GM23338 (cell line): ENCODE measurements around the gene TMEM45A.

ENCODE experiments used
- CREB1 ChIP-seq: fragments of 250-450 bp; sonication (Bioruptor Pico); IDR thresholded peaks from 2 replicates; pipeline ENCODE4 v1.5.0; 2020; ENCODE audit warnings: low read depth, mild to moderate bottlenecking, moderate library complexity
- EZH2 ChIP-seq: fragments of 200-600 bp; sonication (generic); IDR thresholded peaks from one replicate; pipeline ENCODE4 v1.8.0; 2017; ENCODE audit warnings: antibody characterized with exemption, mild to moderate bottlenecking, low read depth; ENCODE audit not compliant: unreplicated experiment
- EZH2phosphoT487 ChIP-seq: fragments of 200-600 bp; sonication (generic); IDR thresholded peaks from one replicate; pipeline ENCODE4 v1.8.1; 2018; ENCODE audit warnings: antibody characterized with exemption; ENCODE audit not compliant: unreplicated experiment
- POLR2AphosphoS5 ChIP-seq: IDR thresholded peaks from 2 replicates; pipeline ENCODE4 v1.6.1; 2016; ENCODE audit warnings: antibody characterized with exemption, low read depth
- TF ChIP-seq, protein P1 (sequence below), 2 experiments: fragments of 200-600 bp in 1 of 2; sonication (generic) in 1 of 2; conservative IDR thresholded peaks; 2 replicates each; pipeline versions ENCODE4 v1.5.1 to v1.6.1; 2016 to 2017; ENCODE audit warnings: antibody characterized with exemption in 2 of 2, low read depth in 2 of 2, mild to moderate bottlenecking in 2 of 2, moderate library complexity in 1 of 2
- TF ChIP-seq, protein P2 (sequence below): IDR thresholded peaks from one replicate; pipeline ENCODE4 v1.6.1; 2018; ENCODE audit warnings: antibody characterized with exemption; ENCODE audit not compliant: unreplicated experiment

DNA sequence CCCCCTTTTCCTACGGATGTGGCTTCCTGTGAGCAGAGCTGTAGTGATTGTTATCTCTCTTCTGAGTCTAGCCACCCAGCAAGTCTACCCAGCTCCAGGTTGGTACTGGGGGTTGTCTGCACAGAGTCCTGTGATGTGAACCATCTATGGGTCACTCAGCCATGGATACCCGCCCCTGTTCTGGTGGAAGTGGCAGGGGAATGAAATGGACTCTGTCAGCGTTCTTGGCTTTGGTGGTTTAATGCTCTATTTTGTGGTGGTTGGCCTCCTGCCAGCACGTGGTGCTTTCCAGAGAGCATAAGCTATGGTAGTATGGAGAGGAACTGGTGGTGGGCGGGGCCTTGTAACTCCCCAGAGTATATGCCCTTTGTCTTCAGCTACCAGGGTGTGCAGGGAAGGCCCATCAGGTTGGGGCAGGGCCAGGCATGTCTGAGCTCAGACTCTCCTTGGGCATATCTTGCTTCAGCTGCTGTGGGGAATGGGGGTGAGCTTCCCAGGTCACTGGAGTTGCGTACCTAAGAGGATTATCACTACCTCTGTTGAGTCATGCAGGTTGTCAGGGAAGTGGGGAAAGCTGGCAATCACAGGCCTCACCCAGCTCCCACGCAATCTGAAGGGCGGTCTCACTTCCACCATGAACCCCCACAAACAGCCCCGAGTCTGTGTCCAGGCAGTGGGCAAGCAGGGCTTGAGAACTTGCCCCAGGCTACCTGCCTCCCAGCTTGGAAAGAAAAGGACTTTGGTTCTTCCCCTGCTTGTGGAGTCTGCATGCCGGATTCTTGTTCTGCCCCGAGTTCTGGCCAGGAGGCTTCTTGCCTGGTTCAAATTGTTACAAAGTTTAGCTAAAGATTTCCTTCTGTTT is 108.0 kb downstream of the TMEM45A start:
- TF ChIP-seq EZH2 = no peak
- TF ChIP-seq, protein P1, sequence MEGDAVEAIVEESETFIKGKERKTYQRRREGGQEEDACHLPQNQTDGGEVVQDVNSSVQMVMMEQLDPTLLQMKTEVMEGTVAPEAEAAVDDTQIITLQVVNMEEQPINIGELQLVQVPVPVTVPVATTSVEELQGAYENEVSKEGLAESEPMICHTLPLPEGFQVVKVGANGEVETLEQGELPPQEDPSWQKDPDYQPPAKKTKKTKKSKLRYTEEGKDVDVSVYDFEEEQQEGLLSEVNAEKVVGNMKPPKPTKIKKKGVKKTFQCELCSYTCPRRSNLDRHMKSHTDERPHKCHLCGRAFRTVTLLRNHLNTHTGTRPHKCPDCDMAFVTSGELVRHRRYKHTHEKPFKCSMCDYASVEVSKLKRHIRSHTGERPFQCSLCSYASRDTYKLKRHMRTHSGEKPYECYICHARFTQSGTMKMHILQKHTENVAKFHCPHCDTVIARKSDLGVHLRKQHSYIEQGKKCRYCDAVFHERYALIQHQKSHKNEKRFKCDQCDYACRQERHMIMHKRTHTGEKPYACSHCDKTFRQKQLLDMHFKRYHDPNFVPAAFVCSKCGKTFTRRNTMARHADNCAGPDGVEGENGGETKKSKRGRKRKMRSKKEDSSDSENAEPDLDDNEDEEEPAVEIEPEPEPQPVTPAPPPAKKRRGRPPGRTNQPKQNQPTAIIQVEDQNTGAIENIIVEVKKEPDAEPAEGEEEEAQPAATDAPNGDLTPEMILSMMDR (conservative IDR thresholded peaks at IDR 0.05; ENCODE audit: low read depth in 2 of 2) = no peak
- TF ChIP-seq, protein P2, sequence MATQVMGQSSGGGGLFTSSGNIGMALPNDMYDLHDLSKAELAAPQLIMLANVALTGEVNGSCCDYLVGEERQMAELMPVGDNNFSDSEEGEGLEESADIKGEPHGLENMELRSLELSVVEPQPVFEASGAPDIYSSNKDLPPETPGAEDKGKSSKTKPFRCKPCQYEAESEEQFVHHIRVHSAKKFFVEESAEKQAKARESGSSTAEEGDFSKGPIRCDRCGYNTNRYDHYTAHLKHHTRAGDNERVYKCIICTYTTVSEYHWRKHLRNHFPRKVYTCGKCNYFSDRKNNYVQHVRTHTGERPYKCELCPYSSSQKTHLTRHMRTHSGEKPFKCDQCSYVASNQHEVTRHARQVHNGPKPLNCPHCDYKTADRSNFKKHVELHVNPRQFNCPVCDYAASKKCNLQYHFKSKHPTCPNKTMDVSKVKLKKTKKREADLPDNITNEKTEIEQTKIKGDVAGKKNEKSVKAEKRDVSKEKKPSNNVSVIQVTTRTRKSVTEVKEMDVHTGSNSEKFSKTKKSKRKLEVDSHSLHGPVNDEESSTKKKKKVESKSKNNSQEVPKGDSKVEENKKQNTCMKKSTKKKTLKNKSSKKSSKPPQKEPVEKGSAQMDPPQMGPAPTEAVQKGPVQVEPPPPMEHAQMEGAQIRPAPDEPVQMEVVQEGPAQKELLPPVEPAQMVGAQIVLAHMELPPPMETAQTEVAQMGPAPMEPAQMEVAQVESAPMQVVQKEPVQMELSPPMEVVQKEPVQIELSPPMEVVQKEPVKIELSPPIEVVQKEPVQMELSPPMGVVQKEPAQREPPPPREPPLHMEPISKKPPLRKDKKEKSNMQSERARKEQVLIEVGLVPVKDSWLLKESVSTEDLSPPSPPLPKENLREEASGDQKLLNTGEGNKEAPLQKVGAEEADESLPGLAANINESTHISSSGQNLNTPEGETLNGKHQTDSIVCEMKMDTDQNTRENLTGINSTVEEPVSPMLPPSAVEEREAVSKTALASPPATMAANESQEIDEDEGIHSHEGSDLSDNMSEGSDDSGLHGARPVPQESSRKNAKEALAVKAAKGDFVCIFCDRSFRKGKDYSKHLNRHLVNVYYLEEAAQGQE = no peak
- TF ChIP-seq POLR2AphosphoS5 = no peak
- no peak for TF ChIP-seq CREB1 (CRISPR knock-in tag)
- TF ChIP-seq EZH2phosphoT487 = no peak
